Neural crest cell (in vitro differentiated cells): Measurements from ENCODE around the gene MROH7. TPM values are rescaled to one million over a fixed set of nuclear protein-coding genes. Genes with fewer than 3 reads are reported as not detected.
"Not testable (repeated sequence)": the region's sequence is repeated elsewhere in the genome, so short reads cannot be mapped to it uniquely, and the experiment has no call there.

Experiments
- DNase-seq: peaks from one replicate; pipeline ENCODE4 v3.0.0; 2021; ENCODE audit warnings: low read depth, mixed read lengths, low spot score
- H3K27ac Mint-ChIP-seq: one replicate; pipeline ENCODE4 v1.8.0; 2021; ENCODE audit warnings: mild to moderate bottlenecking, mixed read lengths; ENCODE audit not compliant: unreplicated experiment
- H3K27me3 Mint-ChIP-seq: 2 replicates; pipeline ENCODE4 v1.8.0; 2021; ENCODE audit warnings: low read depth, mild to moderate bottlenecking, mixed read lengths
- H3K36me3 Mint-ChIP-seq: 2 replicates; pipeline ENCODE4 v1.8.0; 2021; ENCODE audit warnings: low read depth, mild to moderate bottlenecking, mixed read lengths
- H3K4me1 Mint-ChIP-seq: 2 replicates; pipeline ENCODE4 v1.8.0; 2021; ENCODE audit warnings: mixed read lengths
- H3K4me3 Mint-ChIP-seq: one replicate; pipeline ENCODE4 v1.8.0; 2021; ENCODE audit warnings: mild to moderate bottlenecking, mixed read lengths
- H3K9me3 Mint-ChIP-seq: 2 replicates; pipeline ENCODE4 v1.8.0; 2021; ENCODE audit warnings: mixed read lengths
- CTCF ChIP-seq: fragments of 200-600 bp; sonication (generic); conservative IDR thresholded peaks from 2 replicates; pipeline ENCODE4 v1.5.0; 2021; ENCODE audit warnings: antibody characterized with exemption, mild to moderate bottlenecking
- total RNA-seq: library from RNA; stranded (reverse); gene quantifications from 2 replicates; pipeline ENCODE4 v1.2.1, GENCODE V29; 2021

MROH7 gene
- total RNA-seq, 1 donor from 2014 or later: not detected

DNA sequence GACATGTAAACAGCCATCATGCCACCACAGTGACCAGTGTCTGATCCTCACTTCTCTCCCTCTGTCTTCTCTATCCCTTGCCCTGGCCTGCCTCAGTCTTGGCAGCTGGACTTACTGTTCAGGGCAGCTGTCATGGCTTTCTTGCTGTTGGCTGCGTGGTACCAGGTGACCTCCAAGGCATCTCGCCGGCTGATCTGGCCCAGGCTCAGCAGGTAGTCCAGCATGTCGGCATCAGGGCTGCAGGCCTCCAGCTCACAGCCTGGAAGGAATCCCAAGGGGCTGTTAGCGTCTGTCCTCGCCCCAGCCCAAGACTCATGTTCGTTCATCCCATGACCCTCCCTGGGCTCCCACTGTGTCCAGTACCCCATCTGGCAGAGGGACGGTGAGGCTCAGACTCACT is 21.8 kb upstream of the MROH7 start:
- Mint-ChIP-seq H3K9me3 (no peaks in the 10 kb centered on the region), H3K27me3 (no peaks in the 10 kb centered on the region)
- no peak for DNase-seq

DNA sequence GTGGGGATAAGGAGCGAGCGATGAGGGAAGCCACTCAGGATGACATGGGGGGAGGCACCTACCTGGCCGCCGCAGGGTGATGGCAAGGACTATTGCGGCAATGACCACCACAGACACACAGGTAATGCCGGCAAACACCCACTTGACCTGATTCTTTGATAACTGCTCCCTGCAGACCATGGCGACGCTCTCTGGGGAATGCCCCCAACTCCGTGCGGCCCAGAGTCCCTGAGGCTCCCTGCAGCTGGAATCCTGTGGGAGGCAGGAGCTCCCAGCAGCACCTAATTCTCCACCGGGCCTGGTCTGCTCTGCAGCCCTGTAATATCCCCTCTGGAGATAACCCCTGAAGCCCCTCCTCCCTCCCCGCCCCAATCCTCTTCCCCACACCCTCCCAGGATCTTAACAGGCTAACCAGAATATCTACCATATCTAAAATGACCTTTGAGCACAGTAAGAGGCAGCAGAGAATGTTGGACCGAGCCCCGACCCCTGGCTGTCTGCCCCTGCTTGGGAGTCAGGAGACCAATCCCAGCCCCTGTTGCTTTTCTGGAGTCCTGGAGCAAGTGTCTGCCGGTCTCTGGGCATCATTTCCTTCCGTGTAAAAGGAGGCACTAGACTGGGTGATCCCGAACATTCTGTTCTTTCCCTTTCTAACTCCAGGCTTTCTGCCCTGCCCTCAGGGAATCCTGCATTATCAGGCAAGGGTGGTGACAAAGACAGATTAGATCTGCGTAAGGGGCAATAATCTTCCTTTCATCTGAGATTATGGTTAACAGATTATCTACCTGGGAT is 18.2 kb upstream of the MROH7 start, which contains the start of gene FAM151A:
FAM151A (minus strand) TSS at position 310 of the 792 bp plus-strand sequence; CDS start at position 180, 130 bp downstream.
- Mint-ChIP-seq H3K4me3 (no peak within 1 kb of the TSS), H3K27ac (no peak within 1 kb of the TSS), H3K27me3 (no peaks in the 10 kb centered on the region), H3K9me3 (no peaks in the 10 kb centered on the region), H3K36me3 (no peaks in the 10 kb centered on the region), H3K4me1 (no peaks in the 10 kb centered on the region)
- DNase-seq: no peak
- TF ChIP-seq CTCF: no peak

More for the DNA sequence above, 21.8 kb upstream of the MROH7 start:
- no peaks in the 10 kb centered on the region for H3K4me1 Mint-ChIP-seq
- no peak overlapping the region for H3K4me3 Mint-ChIP-seq
- H3K36me3 Mint-ChIP-seq: no peaks in the 10 kb centered on the region
- peak overlapping the region; percentile 53 for H3K27ac Mint-ChIP-seq
- TF ChIP-seq CTCF: no peak

- Mint-ChIP-seq H3K9me3 (no peaks in the 10 kb centered on the region), H3K27me3 (no peaks in the 10 kb centered on the region), H3K36me3 (no peaks in the 10 kb centered on the region), H3K27ac (no peak overlapping the region), H3K4me3 (no peak overlapping the region), H3K4me1 (no peaks in the 10 kb centered on the region)
- DNase-seq: no peak
- TF ChIP-seq CTCF: no peak
Observed at GRCh38 chr1:54624466-54625464, 16.8 kb upstream of the MROH7 start.

DNA sequence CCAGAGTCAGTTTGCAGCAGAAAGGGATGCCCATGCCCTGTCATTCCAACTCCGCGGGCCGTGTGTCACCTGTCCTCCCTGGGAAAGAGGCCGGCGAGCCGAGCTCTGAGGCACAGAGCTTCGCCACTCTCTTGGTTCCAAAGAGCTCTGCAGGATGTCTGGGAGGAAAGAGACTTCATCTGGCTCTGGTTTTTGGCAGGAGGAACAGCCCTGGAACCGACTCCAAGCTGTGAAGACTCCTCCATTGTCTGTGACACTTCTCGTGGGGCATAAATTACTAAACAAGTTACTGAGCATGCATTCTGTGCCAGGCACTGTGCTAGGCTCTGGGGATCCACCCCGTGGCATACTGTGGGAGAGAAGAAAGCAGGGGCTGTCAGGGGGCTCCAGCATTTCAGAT is 14.4 kb upstream of the MROH7 start:
- no peaks in the 10 kb centered on the region for H3K4me1 Mint-ChIP-seq
- no peaks in the 10 kb centered on the region for H3K36me3 Mint-ChIP-seq
- no peak overlapping the region for H3K27ac Mint-ChIP-seq
- H3K9me3 Mint-ChIP-seq: no peaks in the 10 kb centered on the region
- no peak overlapping the region for H3K4me3 Mint-ChIP-seq
- no peak for TF ChIP-seq CTCF
- DNase-seq: no peak
- no peaks in the 10 kb centered on the region for H3K27me3 Mint-ChIP-seq

GRCh38 chr1:54635804-54636203 is 5.8 kb upstream of the MROH7 start:
- not testable (repeated sequence) for H3K36me3 Mint-ChIP-seq, H3K4me1 Mint-ChIP-seq

DNA sequence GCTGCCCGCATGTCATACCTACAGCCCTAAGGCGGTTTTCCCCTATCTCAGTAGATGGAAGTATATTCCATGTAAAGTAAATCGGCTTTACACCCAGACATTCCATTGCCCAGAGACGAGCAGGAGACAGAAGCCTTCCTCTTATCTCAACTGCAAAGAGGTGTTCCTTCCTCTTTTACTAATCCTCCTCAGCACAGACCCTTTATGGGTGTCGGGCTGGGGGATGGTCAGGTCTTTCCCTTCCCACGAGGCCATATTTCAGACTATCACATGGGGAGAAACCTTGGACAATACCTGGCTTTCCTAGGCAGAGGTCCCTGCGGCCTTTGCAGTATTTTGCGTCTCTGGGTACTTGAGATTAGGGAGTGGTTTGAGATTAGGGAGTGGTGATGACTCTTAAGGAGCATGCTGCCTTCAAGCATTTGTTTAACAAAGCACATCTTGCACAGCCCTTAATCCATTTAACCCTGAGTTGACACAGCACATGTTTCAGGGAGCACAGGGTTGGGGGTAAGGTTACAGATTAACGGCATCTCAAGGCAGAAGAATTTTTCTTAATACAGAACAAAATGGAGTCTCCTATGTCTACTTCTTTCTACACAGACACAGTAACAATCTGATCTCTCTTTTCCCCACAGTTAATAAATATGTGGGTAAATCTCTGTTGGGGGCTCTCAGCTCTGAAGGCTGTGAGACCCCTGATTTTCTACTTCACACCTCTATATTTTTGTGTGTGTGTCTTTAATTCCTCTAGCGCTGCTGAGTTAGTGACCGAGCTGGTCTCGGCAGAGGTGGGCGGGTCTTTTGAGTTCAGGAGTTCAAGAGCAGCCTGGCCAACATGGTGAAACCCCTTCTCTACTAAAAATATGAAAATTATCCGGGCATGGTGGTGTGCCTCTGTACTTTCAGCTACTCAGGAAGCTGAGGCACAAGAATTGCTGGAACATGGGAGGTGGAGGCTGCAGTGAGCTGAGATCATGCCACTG is 4.8 kb upstream of the MROH7 start:
- not testable (repeated sequence) for DNase-seq, H3K9me3 Mint-ChIP-seq, H3K27ac Mint-ChIP-seq, H3K27me3 Mint-ChIP-seq, H3K4me1 Mint-ChIP-seq, H3K4me3 Mint-ChIP-seq, H3K36me3 Mint-ChIP-seq

More at GRCh38 chr1:54635804-54636203, 5.8 kb upstream of the MROH7 start:
- H3K4me3 Mint-ChIP-seq, H3K27ac Mint-ChIP-seq, H3K27me3 Mint-ChIP-seq, H3K9me3 Mint-ChIP-seq, DNase-seq: not testable (repeated sequence)
